IMR-90 (cell line): ENCODE measurements around the gene KRI1. TPM values are rescaled to one million over a fixed set of nuclear protein-coding genes. Genes with fewer than 3 reads are reported as not detected.
"Not testable (repeated sequence)": the region's sequence is repeated elsewhere in the genome, so short reads cannot be mapped to it uniquely, and the experiment has no call there.

Source experiments
- ATAC-seq: fragments of 200-7000 bp; cut with Tn5 transposase; 2 replicates; pipeline ENCODE4 v1.9.1; 2020; ENCODE audit warnings: low read depth, mild to moderate bottlenecking, moderate library complexity
- BruUV-seq: library from RNA; stranded (reverse); fragments of 400-500 nt; replicated peaks from 2 replicates; lab custom pipeline; 2021; lab: Mats Ljungman, UMichigan
- CTCF ChIA-PET: fragments of 300-600 bp; formaldehyde crosslinking; extraction: SDS; loops from one replicate; lab custom pipeline; 2021; ENCODE audit warnings: antibody characterized with exemption; lab: Yijun Ruan, JAX
- POLR2A ChIA-PET: fragments of 300-600 bp; sonication (Branson Sonifier 250); formaldehyde crosslinking; loops from one replicate; lab custom pipeline; 2022; ENCODE audit warnings: antibody characterized with exemption; ENCODE audit not compliant: unreplicated experiment; lab: Charles Lee
- DNase-seq: peaks from one replicate; pipeline ENCODE4 v3.0.0; 2013
- H2AFZ ChIP-seq: replicated peaks from 2 replicates; pipeline ENCODE3; 2013; ENCODE audit warnings: low read length, mild to moderate bottlenecking; ENCODE audit not compliant: poor library complexity
- H2AK5ac ChIP-seq: 2 replicates; pipeline ENCODE4 v1.6.1; 2013; ENCODE audit warnings: low read depth, low read length, inconsistent platforms
- H2AK9ac ChIP-seq: replicated peaks from 2 replicates; pipeline ENCODE3; 2013; ENCODE audit warnings: mild to moderate bottlenecking, low read depth, low read length, moderate library complexity; ENCODE audit not compliant: poor library complexity
- H2BK120ac ChIP-seq: 2 replicates; pipeline ENCODE4 v1.6.1; 2013; ENCODE audit warnings: low read depth, low read length, inconsistent platforms
- H2BK15ac ChIP-seq: 3 replicates; pipeline ENCODE4 v1.6.1; 2013; ENCODE audit warnings: low read depth, low read length, inconsistent platforms
- H2BK20ac ChIP-seq: 2 replicates; pipeline ENCODE4 v1.6.1; 2013; ENCODE audit warnings: low read depth, mild to moderate bottlenecking, inconsistent platforms, low read length, moderate library complexity
- H2BK5ac ChIP-seq: 2 replicates; pipeline ENCODE4 v1.6.1; 2013; ENCODE audit warnings: mild to moderate bottlenecking, low read depth, low read length, inconsistent platforms; ENCODE audit not compliant: poor library complexity, severe bottlenecking
- H3K14ac ChIP-seq: replicated peaks from 2 replicates; pipeline ENCODE4 v1.6.1; 2013; ENCODE audit warnings: low read depth, low read length, inconsistent platforms
- H3K18ac ChIP-seq: 2 replicates; pipeline ENCODE4 v1.6.1; 2013; ENCODE audit warnings: low read depth, low read length, control low read depth
- H3K23ac ChIP-seq: 2 replicates; pipeline ENCODE4 v1.6.1; 2013; ENCODE audit warnings: low read depth, low read length, inconsistent platforms
- H3K27ac ChIP-seq: 2 replicates; pipeline ENCODE4 v1.5.1; 2013; ENCODE audit warnings: mild to moderate bottlenecking, control low read depth, low read length; ENCODE audit not compliant: insufficient read depth
- H3K27me3 ChIP-seq: 2 replicates; pipeline ENCODE4 v1.6.1; 2013; ENCODE audit warnings: low read length; ENCODE audit not compliant: control insufficient read depth, insufficient read depth
- H3K36me3 ChIP-seq: 2 replicates; pipeline ENCODE4 v1.6.1; 2013; ENCODE audit warnings: low read length, mixed read lengths; ENCODE audit not compliant: control insufficient read depth, insufficient read depth
- H3K4ac ChIP-seq: 2 replicates; pipeline ENCODE4 v1.6.1; 2013; ENCODE audit warnings: low read depth, low read length, inconsistent platforms
- H3K4me1 ChIP-seq: 2 replicates; pipeline ENCODE4 v1.6.1; 2013; ENCODE audit warnings: low read length, mixed read lengths; ENCODE audit not compliant: control insufficient read depth, insufficient read depth
- H3K4me2 ChIP-seq: 2 replicates; pipeline ENCODE4 v1.6.1; 2013; ENCODE audit warnings: low read depth, mild to moderate bottlenecking, control low read depth, low read length, moderate library complexity
- H3K4me3 ChIP-seq: 2 replicates; pipeline ENCODE4 v1.5.1; 2013; ENCODE audit warnings: low read depth, mild to moderate bottlenecking, control low read depth, low read length, moderate library complexity; ENCODE audit not compliant: insufficient read depth
- H3K56ac ChIP-seq: 2 replicates; pipeline ENCODE4 v1.6.1; 2013; ENCODE audit warnings: low read length, inconsistent platforms; ENCODE audit not compliant: insufficient read depth; ENCODE audit errors: extremely low read depth
- H3K79me1 ChIP-seq, 2 experiments: 2 replicates each; pipeline ENCODE4 v1.6.1; 2013; ENCODE audit warnings: low read length in 2 of 2, inconsistent platforms in 1 of 2, low read depth in 1 of 2
- H3K9ac ChIP-seq: 2 replicates; pipeline ENCODE4 v1.6.1; 2013; ENCODE audit warnings: low read depth, low read length, control low read depth
- H3K9me1 ChIP-seq: 2 replicates; pipeline ENCODE4 v1.6.1; 2013; ENCODE audit warnings: low read length, inconsistent platforms; ENCODE audit not compliant: insufficient read depth
- H3K9me3 ChIP-seq: 2 replicates; pipeline ENCODE4 v1.6.1; 2013; ENCODE audit warnings: low read length; ENCODE audit not compliant: control insufficient read depth, insufficient read depth
- H4K20me1 ChIP-seq: 2 replicates; pipeline ENCODE4 v1.6.1; 2013; ENCODE audit warnings: low read length, inconsistent platforms; ENCODE audit not compliant: insufficient read depth
- H4K5ac ChIP-seq: 2 replicates; pipeline ENCODE4 v1.6.1; 2013; ENCODE audit warnings: mild to moderate bottlenecking, low read depth, low read length, control low read depth
- H4K8ac ChIP-seq, 2 experiments: 2 replicates each; pipeline ENCODE4 v1.6.1; 2013; ENCODE audit warnings: low read depth in 2 of 2, low read length in 2 of 2, control low read depth in 1 of 2, inconsistent platforms in 1 of 2
- H4K91ac ChIP-seq: 2 replicates; pipeline ENCODE4 v1.6.1; 2013; ENCODE audit warnings: low read depth, low read length, inconsistent platforms; ENCODE audit not compliant: insufficient read depth
- CHD1 ChIP-seq: IDR thresholded peaks from 2 replicates; pipeline ENCODE4 v1.6.1; 2012; ENCODE audit warnings: low read depth, low read length, improper control_type of control experiment
- FOS ChIP-seq: fragments of 150-350 bp; IDR thresholded peaks from 2 replicates; pipeline ENCODE4 v1.6.1; 2016; ENCODE audit warnings: low read depth, low read length
- MAFK ChIP-seq: IDR thresholded peaks from 2 replicates; pipeline ENCODE4 v1.6.1; 2012; ENCODE audit warnings: low read depth, low read length, improper control_type of control experiment
- RAD21 ChIP-seq: IDR thresholded peaks from 2 replicates; pipeline ENCODE4 v1.6.1; 2012; ENCODE audit warnings: low read length, improper control_type of control experiment
- SMC3 ChIP-seq: fragments of 150-350 bp; IDR thresholded peaks from 2 replicates; pipeline ENCODE4 v1.6.1; 2016; ENCODE audit warnings: low read depth, mild to moderate bottlenecking, antibody characterized with exemption, low read length, moderate library complexity
- WGBS, 2 experiments: methylation state at CpG; one replicate each; pipeline versions ENCODE4 v1.1.5 to v1.1.7; 2013; ENCODE audit warnings: missing lambda C conversion rate in 2 of 2; ENCODE audit not compliant: insufficient read length in 1 of 2; ENCODE audit errors: extremely low coverage in 2 of 2; 5-methylcytosine and 5-hydroxymethylcytosine counted together
- dilution Hi-C: fragments of 300-500 bp; cut with HindIII; formaldehyde crosslinking; loops from one replicate; pipeline ENCODE4 v1.14.3; 2018; ENCODE audit warnings: low sequenced_read_pairs; ENCODE audit not compliant: unreplicated experiment
- in situ Hi-C: fragments of 300-500 bp; cut with MboI; formaldehyde crosslinking; loops from 3 replicates; pipeline ENCODE4 v1.14.3; 2019; ENCODE audit warnings: low sequenced_read_pairs, inconsistent platforms, mixed read lengths
- intact Hi-C: fragments of 100-400 bp; cut with micrococcal nuclease; formaldehyde crosslinking; loops from 2 replicates; pipeline ENCODE4 v1.10.0; 2022
- polyA plus RNA-seq, 3 experiments: library from polyadenylated mRNA; depleted of rRNA; stranded (reverse); fragments of >200 nt; gene quantifications; 2 replicates each; pipeline ENCODE4 v1.2.3, GENCODE V29; 2012; ENCODE audit warnings: low replicate concordance in 1 of 3
- total RNA-seq: library from RNA; depleted of rRNA; stranded (reverse); fragments of >200 nt; gene quantifications from 2 replicates; pipeline ENCODE4 v1.2.3, GENCODE V29; 2012
- TF ChIP-seq, protein P1 (sequence below): fragments of 150-350 bp; IDR thresholded peaks from 2 replicates; pipeline ENCODE4 v1.6.1; 2017; ENCODE audit warnings: mild to moderate bottlenecking, antibody characterized with exemption, low read length, low read depth

KRI1 gene
- total and polyA plus RNA-seq, 2 of the 4 experiments (the other 2 are of a cell fraction): 5.7 to 13.3 TPM

DNA sequence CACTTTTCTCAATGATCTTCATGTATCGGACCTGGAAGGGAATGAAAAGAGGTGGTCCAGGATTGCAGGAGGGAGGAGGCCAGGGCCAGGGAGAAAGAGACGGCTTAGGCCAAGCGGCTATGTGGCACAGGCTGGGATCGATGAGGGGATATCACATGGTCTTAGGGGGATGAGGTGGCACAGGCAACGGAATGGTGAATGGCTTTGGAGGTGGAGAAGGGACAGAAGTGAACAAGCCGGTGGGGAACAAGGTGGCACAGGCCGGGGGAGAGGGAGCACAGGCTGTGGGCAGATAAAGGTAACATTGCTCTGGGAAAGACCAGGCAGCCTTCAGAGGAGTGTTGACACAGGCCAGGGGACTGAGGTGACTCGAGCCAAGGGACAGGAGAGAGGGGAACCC lies 8.7 kb upstream of the KRI1 start:
- Histone ChIP-seq H3K4me1 (peaks cover 1% of the 10 kb centered on the region; the same call in 1 of the 2 replicates), H3K4me2 (no peak overlapping the region), H4K91ac (no peak overlapping the region), H3K4ac (no peak overlapping the region), H3K9ac (no peak overlapping the region), H4K20me1 (no peaks in the 10 kb centered on the region), H3K4me3 (no peak overlapping the region), H2BK20ac (no peak overlapping the region), H2AK5ac (0 out of 2 replicates have a peak overlapping the region, but pooled peaks have one; percentile 24), H2AFZ (no peak overlapping the region), H3K36me3 (no peaks in the 10 kb centered on the region), H3K9me3 (no peaks in the 10 kb centered on the region), H3K56ac (no peak overlapping the region), H3K18ac (no peak overlapping the region), H4K8ac (no peak overlapping the region), H4K5ac (no peak overlapping the region), H3K27ac (no peak overlapping the region), H2BK15ac (no peak overlapping the region), H3K14ac (no peak overlapping the region), H3K79me1 (peaks cover 0 to 2% of the 10 kb centered on the region in 2 experiments; a peak in 1 of 4 replicates), H3K27me3 (no peaks in the 10 kb centered on the region), H2BK120ac (no peak overlapping the region), H2BK5ac (no peak overlapping the region), H3K9me1 (no peaks in the 10 kb centered on the region), H2AK9ac (no peak overlapping the region), H3K23ac (no peak overlapping the region)
- in situ Hi-C loops: no loop called here
- intact Hi-C loops: no loop called here
- BruUV-seq: no TSS peak
- dilution Hi-C loops: no loop called here
- POLR2A ChIA-PET: no interaction called here
- ATAC-seq (no peak), DNase-seq (no peak)
- CTCF ChIA-PET: no interaction called here
- WGBS, 2 experiments: 84% methylated on average over 7 of the region's 8 CpGs; no CpG with 5 or more reads in 1 of the 2 experiments
- TF ChIP-seq FOS: no peak
- TF ChIP-seq, protein P1, sequence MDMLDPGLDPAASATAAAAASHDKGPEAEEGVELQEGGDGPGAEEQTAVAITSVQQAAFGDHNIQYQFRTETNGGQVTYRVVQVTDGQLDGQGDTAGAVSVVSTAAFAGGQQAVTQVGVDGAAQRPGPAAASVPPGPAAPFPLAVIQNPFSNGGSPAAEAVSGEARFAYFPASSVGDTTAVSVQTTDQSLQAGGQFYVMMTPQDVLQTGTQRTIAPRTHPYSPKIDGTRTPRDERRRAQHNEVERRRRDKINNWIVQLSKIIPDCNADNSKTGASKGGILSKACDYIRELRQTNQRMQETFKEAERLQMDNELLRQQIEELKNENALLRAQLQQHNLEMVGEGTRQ: no peak
- no peak for TF ChIP-seq SMC3
- no peak for TF ChIP-seq MAFK
- TF ChIP-seq RAD21: no peak
- no peak for TF ChIP-seq CHD1

DNA sequence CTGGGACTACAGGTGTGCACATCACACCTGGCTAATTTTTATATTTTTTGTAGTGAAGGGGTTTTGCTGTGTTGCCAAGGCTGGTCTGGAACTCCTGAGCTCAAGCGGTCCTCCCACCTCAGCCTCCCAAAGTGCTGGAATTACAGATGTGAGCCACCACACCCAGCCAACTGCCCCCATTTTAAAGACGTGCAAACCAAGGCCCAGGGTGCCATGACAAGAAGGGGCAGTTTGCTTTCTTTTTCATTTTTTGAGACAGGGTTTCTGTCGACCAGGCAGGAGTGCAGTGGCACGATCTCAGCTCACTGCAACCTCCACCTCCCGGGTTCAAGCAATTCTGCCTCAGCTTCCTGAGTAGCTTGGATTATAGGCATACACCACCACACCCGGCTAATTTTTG lies 8.0 kb upstream of the KRI1 start:
- H4K8ac ChIP-seq, H2AK9ac ChIP-seq, H3K56ac ChIP-seq, dilution Hi-C loops, H3K4me1 ChIP-seq, H3K9me1 ChIP-seq, H3K14ac ChIP-seq, H3K23ac ChIP-seq, H3K4me2 ChIP-seq, H3K18ac ChIP-seq, H3K9ac ChIP-seq, H3K79me1 ChIP-seq, in situ Hi-C loops, H2BK20ac ChIP-seq, H4K5ac ChIP-seq, H3K4me3 ChIP-seq, H3K4ac ChIP-seq, H3K36me3 ChIP-seq, H4K20me1 ChIP-seq, H2AFZ ChIP-seq, H3K27ac ChIP-seq, H2BK5ac ChIP-seq, H3K9me3 ChIP-seq, BruUV-seq, intact Hi-C loops, DNase-seq, H2AK5ac ChIP-seq, H2BK120ac ChIP-seq, H3K27me3 ChIP-seq, H2BK15ac ChIP-seq, H4K91ac ChIP-seq, ATAC-seq, CTCF ChIA-PET: not testable (repeated sequence)
- POLR2A ChIA-PET: interaction anchor here (0.6 kb wide), 1 partner anchor 14 kb away, joined by 7 read pairs; no protein-coding TSS in a partner anchor
- WGBS, 2 experiments: 100% methylated on average over 1 of the region's 6 CpGs; no CpG with 5 or more reads in 1 of the 2 experiments
